ENCODE results near the gene MYOG. TPM values are rescaled to one million over a fixed set of nuclear protein-coding genes. Genes with fewer than 3 reads are reported as not detected.

The MYOG gene
- polyA plus RNA-seq, 1 donor (not counting 4 experiments of a cell fraction or from before 2014, with no cell fraction given): not detected

DNA sequence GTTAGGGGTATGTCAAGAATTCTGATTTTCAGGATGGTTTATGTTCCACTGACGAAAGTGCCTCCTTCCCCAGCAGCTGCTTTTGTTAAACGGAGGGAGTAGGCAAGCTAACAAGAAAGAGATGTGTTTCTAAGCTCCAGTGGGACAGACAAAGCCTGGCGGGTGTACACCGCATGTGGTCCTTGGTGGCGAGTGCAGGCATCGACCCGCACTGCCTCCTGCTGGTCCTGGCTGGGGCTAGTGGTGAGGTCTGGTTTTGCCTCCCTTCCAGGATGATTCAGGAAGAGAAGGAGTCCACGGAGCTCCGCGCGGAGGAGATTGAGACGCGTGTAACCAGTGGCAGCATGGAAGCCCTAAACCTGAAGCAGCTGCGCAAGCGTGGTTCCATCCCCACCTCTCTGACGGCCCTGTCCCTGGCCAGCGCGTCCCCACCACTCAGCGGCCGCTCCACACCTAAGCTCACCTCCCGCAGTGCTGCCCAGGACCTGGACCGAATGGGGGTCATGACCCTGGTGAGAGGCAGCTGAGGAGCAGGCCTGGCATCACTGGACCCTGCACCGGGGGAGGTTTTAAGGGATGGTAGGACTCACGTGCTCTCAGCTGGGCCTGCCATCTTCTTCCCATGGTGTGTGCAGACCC lies 30.5 kb downstream of the MYOG start:
- no peaks in the 10 kb centered on the region for H3K79me2 ChIP-seq (ENCODE audit: control insufficient read depth, insufficient read depth, low read length)
- no peak overlapping the region for H2AFZ ChIP-seq (ENCODE audit: control insufficient read depth, low read length)
- TF ChIP-seq, protein P1, sequence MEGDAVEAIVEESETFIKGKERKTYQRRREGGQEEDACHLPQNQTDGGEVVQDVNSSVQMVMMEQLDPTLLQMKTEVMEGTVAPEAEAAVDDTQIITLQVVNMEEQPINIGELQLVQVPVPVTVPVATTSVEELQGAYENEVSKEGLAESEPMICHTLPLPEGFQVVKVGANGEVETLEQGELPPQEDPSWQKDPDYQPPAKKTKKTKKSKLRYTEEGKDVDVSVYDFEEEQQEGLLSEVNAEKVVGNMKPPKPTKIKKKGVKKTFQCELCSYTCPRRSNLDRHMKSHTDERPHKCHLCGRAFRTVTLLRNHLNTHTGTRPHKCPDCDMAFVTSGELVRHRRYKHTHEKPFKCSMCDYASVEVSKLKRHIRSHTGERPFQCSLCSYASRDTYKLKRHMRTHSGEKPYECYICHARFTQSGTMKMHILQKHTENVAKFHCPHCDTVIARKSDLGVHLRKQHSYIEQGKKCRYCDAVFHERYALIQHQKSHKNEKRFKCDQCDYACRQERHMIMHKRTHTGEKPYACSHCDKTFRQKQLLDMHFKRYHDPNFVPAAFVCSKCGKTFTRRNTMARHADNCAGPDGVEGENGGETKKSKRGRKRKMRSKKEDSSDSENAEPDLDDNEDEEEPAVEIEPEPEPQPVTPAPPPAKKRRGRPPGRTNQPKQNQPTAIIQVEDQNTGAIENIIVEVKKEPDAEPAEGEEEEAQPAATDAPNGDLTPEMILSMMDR (optimal IDR thresholded peaks at IDR 0.05 in 1 of 3, IDR thresholded peaks at IDR 0.05 in 1 of 3, conservative IDR thresholded peaks at IDR 0.05 in 1 of 3; ENCODE audit: extremely low read depth in 1 of 3, insufficient read depth in 2 of 3, low read length in 3 of 3): peak in 2 of 3 experiments; percentile 7 to 28
- no peak for TF ChIP-seq EZH2 (IDR thresholded peaks at IDR 0.05; ENCODE audit: low read length)
- H3K4me2 ChIP-seq (ENCODE audit: control insufficient read depth, extremely low read depth, insufficient read depth, low read depth, low read length): no peak overlapping the region
- DNase-seq (ENCODE audit: low read depth, low spot score) (no peak), FAIRE-seq (no peak)
- H3K36me3 ChIP-seq (ENCODE audit: control insufficient read depth in 2 of 2, extremely low read depth in 1 of 2, insufficient read depth in 2 of 2, low read length in 2 of 2): peaks cover 0 to 1% of the 10 kb centered on the region in 2 experiments
- H3K9me1 ChIP-seq (ENCODE audit: control insufficient read depth, extremely low read depth, insufficient read depth, low read length): no peaks in the 10 kb centered on the region
- no peak overlapping the region for H3K4me3 ChIP-seq (ENCODE audit: control insufficient read depth in 2 of 3, extremely low read depth in 1 of 3, insufficient read depth in 2 of 3, low read depth in 1 of 3, low read length in 3 of 3)
- no peak overlapping the region for H3K27ac ChIP-seq (ENCODE audit: control insufficient read depth, insufficient read depth, low read length)
- no peak overlapping the region for H3K9ac ChIP-seq (ENCODE audit: control insufficient read depth, extremely low read depth, insufficient read depth, low read length)
- H3K4me1 ChIP-seq (ENCODE audit: control insufficient read depth, extremely low read depth, insufficient read depth, low read length): no peaks in the 10 kb centered on the region
- dilution Hi-C loops (cut with MboI; ENCODE audit: extremely low pct_ligation_motif_present, low sequenced_read_pairs): no loop called here
- H3K27me3 ChIP-seq (ENCODE audit: control insufficient read depth, extremely low read depth, insufficient read depth, low read length): peaks cover 23% of the 10 kb centered on the region
- no peaks in the 10 kb centered on the region for H3K9me3 ChIP-seq (ENCODE audit: control insufficient read depth, low read depth, low read length)
- H4K20me1 ChIP-seq (ENCODE audit: control insufficient read depth, extremely low read depth, insufficient read depth, low read length): no peaks in the 10 kb centered on the region

DNA sequence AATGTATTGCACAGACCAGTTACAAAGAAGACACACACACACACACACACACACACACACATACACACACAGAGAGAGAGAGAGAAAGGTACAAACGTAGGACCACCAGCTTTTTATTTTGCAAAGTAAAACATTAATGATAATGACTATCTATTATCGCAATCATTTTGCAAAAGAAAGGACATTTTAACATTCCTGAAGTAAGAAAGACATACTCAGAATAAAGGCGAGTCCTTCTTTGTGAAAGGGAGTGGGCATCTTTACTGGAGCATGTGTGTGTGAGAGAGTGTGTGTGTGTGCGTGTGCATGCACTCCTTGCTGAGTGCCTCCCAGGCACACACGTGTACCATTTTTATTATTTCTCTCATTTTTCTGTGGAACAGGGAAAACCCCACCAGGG lies 31.2 kb downstream of the MYOG start:
- H3K9me1 ChIP-seq (ENCODE audit: control insufficient read depth, extremely low read depth, insufficient read depth, low read length): no peaks in the 10 kb centered on the region
- H4K20me1 ChIP-seq (ENCODE audit: control insufficient read depth, extremely low read depth, insufficient read depth, low read length): no peaks in the 10 kb centered on the region
- FAIRE-seq (no peak), DNase-seq (ENCODE audit: low read depth, low spot score) (no peak)
- no peak overlapping the region for H3K9ac ChIP-seq (ENCODE audit: control insufficient read depth, extremely low read depth, insufficient read depth, low read length)
- no peaks in the 10 kb centered on the region for H3K79me2 ChIP-seq (ENCODE audit: control insufficient read depth, insufficient read depth, low read length)
- H3K27ac ChIP-seq (ENCODE audit: control insufficient read depth, insufficient read depth, low read length): no peak overlapping the region
- H3K9me3 ChIP-seq (ENCODE audit: control insufficient read depth, low read depth, low read length): no peaks in the 10 kb centered on the region
- peaks cover 23% of the 10 kb centered on the region for H3K27me3 ChIP-seq (ENCODE audit: control insufficient read depth, extremely low read depth, insufficient read depth, low read length)
- H3K4me3 ChIP-seq (ENCODE audit: control insufficient read depth in 2 of 3, extremely low read depth in 1 of 3, insufficient read depth in 2 of 3, low read depth in 1 of 3, low read length in 3 of 3): no peak overlapping the region
- peaks cover 0 to 1% of the 10 kb centered on the region in 2 experiments for H3K36me3 ChIP-seq (ENCODE audit: control insufficient read depth in 2 of 2, extremely low read depth in 1 of 2, insufficient read depth in 2 of 2, low read length in 2 of 2)
- H2AFZ ChIP-seq (ENCODE audit: control insufficient read depth, low read length): no peak overlapping the region
- H3K4me1 ChIP-seq (ENCODE audit: control insufficient read depth, extremely low read depth, insufficient read depth, low read length): no peaks in the 10 kb centered on the region
- dilution Hi-C loops (cut with MboI; ENCODE audit: extremely low pct_ligation_motif_present, low sequenced_read_pairs): no loop called here
- H3K4me2 ChIP-seq (ENCODE audit: control insufficient read depth, extremely low read depth, insufficient read depth, low read depth, low read length): no peak overlapping the region
- no peak for TF ChIP-seq EZH2 (IDR thresholded peaks at IDR 0.05; ENCODE audit: low read length)
- TF ChIP-seq, protein P1 (optimal IDR thresholded peaks at IDR 0.05 in 1 of 3, IDR thresholded peaks at IDR 0.05 in 1 of 3, conservative IDR thresholded peaks at IDR 0.05 in 1 of 3; ENCODE audit: extremely low read depth in 1 of 3, insufficient read depth in 2 of 3, low read length in 3 of 3): no peak
